Omental fat pad (tissue), 4 donors: ENCODE data around the gene F11. TPM values are rescaled to one million over a fixed set of nuclear protein-coding genes. Genes with fewer than 3 reads are reported as not detected.

Experiments used
- ATAC-seq: fragments of 150-250 bp; one replicate; pipeline ENCODE4 v1.9.1; 2016; ENCODE audit warnings: mild to moderate bottlenecking, moderate library complexity; ENCODE audit not compliant: low FRiP score
- DNase-seq: peaks from one replicate; pipeline ENCODE4 v3.0.0-alpha.2; 2019; ENCODE audit warnings: low spot score
- total RNA-seq, 4 donors: library from RNA; depleted of rRNA; stranded (reverse); fragments of >200 nt; gene quantifications; one replicate each; pipeline ENCODE4 v1.1.0, GENCODE V29; 2016
- TF ChIP-seq, protein P1 (sequence below), 3 donors: fragments of 450-650 bp; IDR thresholded peaks; one replicate each; pipeline ENCODE4 v1.5.1; 2016 to 2017; ENCODE audit warnings: antibody characterized with exemption in 3 of 3, mild to moderate bottlenecking in 3 of 3, moderate library complexity in 2 of 3

Gene F11
- total RNA-seq, 4 donors from 2014 or later, result 0.19 TPM; not detected in 3

DNA sequence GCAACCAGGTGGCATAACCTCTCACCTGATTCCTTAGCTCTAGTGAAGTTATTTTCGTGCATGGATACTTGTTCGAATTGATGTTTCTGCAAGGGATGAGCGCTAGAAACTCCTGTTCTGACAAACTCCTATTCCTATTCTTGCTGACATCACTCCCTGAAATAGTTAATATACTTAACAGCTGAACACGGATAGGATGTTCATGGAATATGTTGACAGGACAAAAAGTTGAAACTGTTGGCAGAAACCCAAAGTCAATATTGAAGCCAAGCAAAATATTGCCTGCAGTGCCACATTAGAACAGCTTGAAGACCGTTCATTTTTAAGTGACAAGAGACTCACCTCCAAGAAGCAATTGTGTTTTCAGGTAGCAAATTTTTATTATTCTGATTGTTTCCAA lies 38.8 kb upstream of the F11 start, which contains the start of gene KLKB1:
Gene KLKB1, plus strand, starts transcription at position 287 of the 400 bp plus-strand sequence. CDS start 689 bp downstream, outside the sequence.
- DNase-seq (no peak), ATAC-seq (no peak)
- TF ChIP-seq, protein P1, sequence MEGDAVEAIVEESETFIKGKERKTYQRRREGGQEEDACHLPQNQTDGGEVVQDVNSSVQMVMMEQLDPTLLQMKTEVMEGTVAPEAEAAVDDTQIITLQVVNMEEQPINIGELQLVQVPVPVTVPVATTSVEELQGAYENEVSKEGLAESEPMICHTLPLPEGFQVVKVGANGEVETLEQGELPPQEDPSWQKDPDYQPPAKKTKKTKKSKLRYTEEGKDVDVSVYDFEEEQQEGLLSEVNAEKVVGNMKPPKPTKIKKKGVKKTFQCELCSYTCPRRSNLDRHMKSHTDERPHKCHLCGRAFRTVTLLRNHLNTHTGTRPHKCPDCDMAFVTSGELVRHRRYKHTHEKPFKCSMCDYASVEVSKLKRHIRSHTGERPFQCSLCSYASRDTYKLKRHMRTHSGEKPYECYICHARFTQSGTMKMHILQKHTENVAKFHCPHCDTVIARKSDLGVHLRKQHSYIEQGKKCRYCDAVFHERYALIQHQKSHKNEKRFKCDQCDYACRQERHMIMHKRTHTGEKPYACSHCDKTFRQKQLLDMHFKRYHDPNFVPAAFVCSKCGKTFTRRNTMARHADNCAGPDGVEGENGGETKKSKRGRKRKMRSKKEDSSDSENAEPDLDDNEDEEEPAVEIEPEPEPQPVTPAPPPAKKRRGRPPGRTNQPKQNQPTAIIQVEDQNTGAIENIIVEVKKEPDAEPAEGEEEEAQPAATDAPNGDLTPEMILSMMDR (IDR thresholded peaks at IDR 0.05), result no peak

DNA sequence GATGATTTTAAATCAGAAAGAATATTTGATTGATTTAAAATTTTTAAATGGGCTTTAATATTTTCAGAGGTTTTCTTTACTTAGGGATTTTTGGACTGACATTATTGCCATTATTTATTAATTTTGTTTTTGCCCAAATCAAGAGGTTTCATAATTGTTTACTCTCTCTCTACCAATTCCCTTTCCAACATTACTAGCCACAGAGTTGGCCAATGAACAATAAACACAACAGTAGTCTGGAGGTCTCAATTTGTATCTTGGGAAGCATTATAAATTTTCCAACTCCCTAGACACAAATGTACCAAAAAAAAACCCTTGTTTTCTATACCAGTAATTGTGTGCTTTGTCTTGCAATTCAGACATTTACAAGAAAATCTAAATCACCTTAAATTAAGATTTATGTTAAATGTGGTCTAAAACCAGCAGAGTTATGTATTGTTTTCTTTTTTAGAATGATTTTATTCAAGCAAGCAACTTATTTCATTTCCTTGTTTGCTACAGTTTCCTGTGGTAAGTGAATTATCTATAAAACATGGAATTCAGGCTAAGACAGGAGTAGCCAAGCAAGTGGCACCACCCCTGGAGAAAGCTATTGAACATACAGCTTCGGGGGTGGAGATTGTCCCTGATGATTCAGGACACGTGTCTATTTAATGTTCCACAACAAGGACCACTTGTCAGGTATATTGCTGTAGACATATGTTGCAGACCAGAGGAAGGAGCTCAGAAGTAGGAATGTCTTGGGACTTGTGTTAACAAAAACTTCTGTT lies 38.1 kb upstream of the F11 start:
- DNase-seq (no peak), ATAC-seq (no peak)
- TF ChIP-seq, protein P1 (IDR thresholded peaks at IDR 0.05), result no peak

DNA sequence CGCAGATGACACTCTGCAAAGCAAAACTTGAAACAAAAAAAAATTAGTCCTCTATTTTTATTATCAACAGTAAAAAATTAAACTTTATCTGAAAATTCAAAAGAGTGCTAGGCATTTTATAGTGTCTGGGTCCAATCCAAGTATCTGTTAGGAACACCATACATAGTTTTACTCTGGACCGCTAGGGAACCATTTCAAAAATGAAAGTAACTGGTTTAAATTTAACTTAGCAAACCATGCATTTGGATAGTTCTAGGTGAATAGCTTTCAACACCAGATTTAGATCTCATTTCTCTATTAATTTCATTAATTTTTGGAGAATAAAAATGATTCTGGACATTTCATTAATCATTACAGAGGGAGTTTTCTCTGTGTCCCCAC lies 37.5 kb upstream of the F11 start:
- ATAC-seq (no peak), DNase-seq (no peak)
- TF ChIP-seq, protein P1 (IDR thresholded peaks at IDR 0.05), result no peak

DNA sequence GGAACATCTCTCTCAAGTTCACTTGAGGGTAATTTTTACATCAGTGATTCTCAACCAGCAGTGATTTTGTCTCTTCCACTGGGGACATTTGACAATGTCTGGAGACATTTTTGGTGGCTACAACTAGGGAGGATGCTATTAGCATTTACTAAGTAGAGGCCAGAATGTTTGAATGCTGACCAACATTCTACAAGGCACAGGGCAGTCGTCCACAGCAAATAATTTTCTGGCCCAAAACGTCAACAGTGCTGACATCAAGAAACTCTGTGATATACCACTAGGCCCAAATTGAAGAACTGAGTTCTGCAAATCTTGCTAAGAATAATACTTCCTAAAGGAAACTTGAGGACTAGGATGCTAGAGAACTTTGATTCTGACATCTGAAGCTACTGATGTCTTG lies 31.6 kb upstream of the F11 start:
- no peak for ATAC-seq
- no peak for DNase-seq
- TF ChIP-seq, protein P1 (IDR thresholded peaks at IDR 0.05), result no peak

DNA sequence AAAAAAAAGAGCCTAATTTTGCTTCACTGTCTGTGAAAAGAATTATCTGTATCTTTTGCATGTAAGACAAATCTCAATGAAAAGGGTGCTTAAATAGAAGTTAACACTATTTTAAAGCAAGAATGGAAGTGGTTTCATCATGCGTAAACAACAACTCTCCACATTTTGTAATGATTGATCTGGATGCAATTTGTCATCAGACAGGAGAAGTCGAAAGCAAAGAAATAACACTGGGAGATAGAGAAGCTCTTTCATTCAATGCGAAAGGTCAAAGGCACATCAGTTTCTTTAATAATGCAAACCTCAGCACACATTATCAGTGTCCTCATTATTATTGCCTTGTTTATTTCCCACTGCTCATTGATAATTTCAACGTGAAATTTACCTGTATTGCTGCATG lies 29.9 kb upstream of the F11 start:
- DNase-seq (no peak), ATAC-seq (no peak)
- TF ChIP-seq, protein P1 (IDR thresholded peaks at IDR 0.05), result no peak

DNA sequence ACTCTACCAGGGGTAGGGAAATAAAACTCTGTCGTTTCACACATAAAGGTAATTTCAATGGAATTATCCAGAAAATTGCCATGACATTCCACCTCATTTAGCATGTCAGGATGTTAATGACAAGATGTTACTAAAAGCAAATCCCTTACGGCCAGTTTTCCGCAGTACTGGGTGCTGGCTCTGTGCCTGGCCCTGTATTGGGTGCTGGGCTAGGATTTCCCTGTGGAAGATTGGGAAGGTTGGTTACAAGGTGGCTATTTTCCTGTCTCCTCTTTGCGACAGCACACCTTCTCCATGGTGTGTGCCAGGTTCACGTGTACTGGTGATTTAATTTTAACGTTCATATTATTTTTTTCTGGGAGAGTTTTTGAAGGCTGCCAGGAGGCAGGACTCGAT lies 25.5 kb upstream of the F11 start:
- DNase-seq (no peak), ATAC-seq (no peak)
- TF ChIP-seq, protein P1 (IDR thresholded peaks at IDR 0.05), result no peak

DNA sequence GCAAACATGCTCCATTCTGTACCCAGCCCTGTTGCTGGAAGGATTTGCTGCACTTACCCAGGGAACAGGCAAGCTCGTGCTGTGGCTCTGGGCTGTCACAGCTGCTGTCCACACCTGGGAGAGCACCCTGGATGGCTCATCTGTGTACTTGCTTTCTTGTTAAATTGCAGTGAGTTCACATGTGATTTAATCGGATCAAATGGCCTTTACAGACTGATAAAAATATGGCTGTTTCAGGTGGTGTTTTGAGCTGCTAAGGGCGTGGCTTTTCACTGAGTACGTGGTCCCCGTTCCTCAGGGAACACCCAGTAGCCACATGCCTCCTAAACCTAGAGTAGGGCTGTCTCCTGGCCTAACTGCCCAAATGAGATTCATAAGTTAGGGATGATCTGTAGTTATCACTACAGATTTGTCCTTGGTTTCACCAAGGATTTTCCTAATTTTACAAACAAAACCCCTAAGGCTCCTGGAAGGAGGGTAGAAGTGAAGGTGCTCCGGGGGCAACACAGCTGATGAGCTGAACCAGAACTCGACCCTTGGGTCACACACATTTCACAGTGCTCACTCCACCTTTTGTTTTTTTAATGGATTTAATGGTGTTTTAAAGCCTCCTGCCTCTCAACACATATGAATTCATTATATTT lies 25.0 kb upstream of the F11 start:
- no peak for DNase-seq
- TF ChIP-seq, protein P1 (IDR thresholded peaks at IDR 0.05), result no peak
- ATAC-seq, result no peak
